ENCODE data around the gene NBAS.

Gene NBAS

GRCh38 chr2:15117409-15118050, 443.6 kb downstream of the NBAS start:
- no peak for DNase-seq (ENCODE audit: extremely low read depth, insufficient read length)
- H3K27me3 ChIP-seq (replicated peaks; ENCODE audit: control insufficient read depth, insufficient read depth, low read length), result no peaks in the 10 kb centered on the region; the same call in 1 of the 2 replicates
- TF ChIP-seq CTCF (IDR thresholded peaks at IDR 0.05; ENCODE audit: insufficient read depth, low read length, poor library complexity, severe bottlenecking), result no peak

More at GRCh38 chr2:15117409-15118050, 443.6 kb downstream of the NBAS start:
- Histone ChIP-seq H3K4me3 (replicated peaks; ENCODE audit: low read depth, low read length) (no peak overlapping the region), H3K36me3 (ENCODE audit: control insufficient read depth, insufficient read depth, low read length) (no peaks in the 10 kb centered on the region)
